ENCODE measurements around the gene AGAP1.
"Not testable (repeated sequence)": the region's sequence is repeated elsewhere in the genome, so short reads cannot be mapped to it uniquely, and the experiment has no call there.

AGAP1 gene

GRCh38 chr2:236063994-236064393 is 570.2 kb downstream of the AGAP1 start:
- DNase-seq (ENCODE audit: low read depth in 3 of 3), result no peak

GRCh38 chr2:236065314-236066160 is 571.7 kb downstream of the AGAP1 start:
- no peak for DNase-seq (ENCODE audit: low read depth in 3 of 3)

- DNase-seq (ENCODE audit: low read depth in 3 of 3), result no peak
These were observed 576.4 kb downstream of the AGAP1 start for GRCh38 chr2:236070236-236070635.

- DNase-seq (ENCODE audit: low read depth in 3 of 3), result no peak
These were observed 579.4 kb downstream of the AGAP1 start for GRCh38 chr2:236073246-236073645.

GRCh38 chr2:236073867-236074655 is 580.2 kb downstream of the AGAP1 start:
- DNase-seq (ENCODE audit: low read depth in 3 of 3), result no peak

- DNase-seq (ENCODE audit: low read depth in 3 of 3), result no peak
These were observed 582.0 kb downstream of the AGAP1 start for GRCh38 chr2:236075802-236076201.

GRCh38 chr2:236078297-236079255 is 584.7 kb downstream of the AGAP1 start:
- DNase-seq (ENCODE audit: low read depth in 3 of 3), result no peak

- DNase-seq (ENCODE audit: low read depth in 3 of 3), result no peak
These were observed 586.6 kb downstream of the AGAP1 start for GRCh38 chr2:236080412-236080811.

GRCh38 chr2:236081171-236081570 is 587.3 kb downstream of the AGAP1 start:
- DNase-seq (ENCODE audit: low read depth in 3 of 3), result no peak

GRCh38 chr2:236082061-236082460 is 588.2 kb downstream of the AGAP1 start:
- DNase-seq (ENCODE audit: low read depth in 3 of 3), result no peak

- no peak for DNase-seq (ENCODE audit: low read depth in 3 of 3)
These were observed 590.1 kb downstream of the AGAP1 start for GRCh38 chr2:236083934-236084333.

GRCh38 chr2:236085211-236085610 is 591.4 kb downstream of the AGAP1 start:
- no peak for DNase-seq (ENCODE audit: low read depth in 3 of 3)

- no peak for DNase-seq (ENCODE audit: low read depth in 3 of 3)
These were observed 591.8 kb downstream of the AGAP1 start for GRCh38 chr2:236085647-236086046.

- DNase-seq (ENCODE audit: low read depth in 3 of 3), result no peak
These were observed 592.6 kb downstream of the AGAP1 start for GRCh38 chr2:236086403-236086970.

GRCh38 chr2:236086971-236087465 is 593.2 kb downstream of the AGAP1 start:
- no peak for DNase-seq (ENCODE audit: low read depth in 3 of 3)

- DNase-seq (ENCODE audit: low read depth in 3 of 3), result no peak
These were observed 594.7 kb downstream of the AGAP1 start for GRCh38 chr2:236088368-236089057.

- no peak for DNase-seq (ENCODE audit: low read depth in 3 of 3)
These were observed 595.6 kb downstream of the AGAP1 start for GRCh38 chr2:236089271-236090026.

- DNase-seq (ENCODE audit: low read depth in 3 of 3), result no peak
These were observed 596.2 kb downstream of the AGAP1 start for GRCh38 chr2:236090027-236090382.

GRCh38 chr2:236090826-236091225 is 597.0 kb downstream of the AGAP1 start:
- not testable (repeated sequence) for DNase-seq (ENCODE audit: low read depth in 3 of 3)

- DNase-seq (ENCODE audit: low read depth in 3 of 3), result no peak
These were observed 598.9 kb downstream of the AGAP1 start for GRCh38 chr2:236092714-236093113.

All from stimulated activated CD4-positive, alpha-beta T cell treated with anti-CD3 and anti-CD28 coated beads, TNF-alpha, amount 100 ng/mL, for 48 hours (primary cell).